Glutamatergic neuron (in vitro differentiated cells): ENCODE measurements around the gene SCT. TPM values are rescaled to one million over a fixed set of nuclear protein-coding genes. Genes with fewer than 3 reads are reported as not detected.

Source experiments
- DNase-seq: peaks from one replicate; pipeline ENCODE4 v3.0.0; 2022
- H3K27ac Mint-ChIP-seq: one replicate; pipeline ENCODE4 v1.8.0; 2020; ENCODE audit warnings: mild to moderate bottlenecking, mixed read lengths, inconsistent platforms; ENCODE audit not compliant: unreplicated experiment
- H3K27me3 Mint-ChIP-seq: one replicate; pipeline ENCODE4 v1.8.0; 2020; ENCODE audit warnings: mild to moderate bottlenecking, moderate library complexity, mixed read lengths, inconsistent platforms; ENCODE audit not compliant: unreplicated experiment
- H3K36me3 Mint-ChIP-seq: one replicate; pipeline ENCODE4 v1.8.0; 2020; ENCODE audit warnings: mild to moderate bottlenecking, mixed read lengths, inconsistent platforms; ENCODE audit not compliant: unreplicated experiment
- H3K4me1 Mint-ChIP-seq: one replicate; pipeline ENCODE4 v1.8.0; 2020; ENCODE audit warnings: mild to moderate bottlenecking, low read depth, mixed read lengths, inconsistent platforms; ENCODE audit not compliant: unreplicated experiment
- H3K4me3 Mint-ChIP-seq: one replicate; pipeline ENCODE4 v1.8.0; 2020; ENCODE audit warnings: mild to moderate bottlenecking, mixed read lengths, inconsistent platforms; ENCODE audit not compliant: unreplicated experiment
- H3K9me3 Mint-ChIP-seq: one replicate; pipeline ENCODE4 v1.8.0; 2020; ENCODE audit warnings: mild to moderate bottlenecking, moderate library complexity, mixed read lengths, inconsistent platforms; ENCODE audit not compliant: unreplicated experiment
- total RNA-seq: library from RNA; stranded (reverse); fragmentation: NEBNext Ultra II Directional; extraction: Animal tissue kit (Norgen Biotek cat#: 25700); gene quantifications from one replicate; pipeline ENCODE4 v1.2.1, GENCODE V29; 2021; ENCODE audit not compliant: unreplicated experiment
- TF ChIP-seq, protein P1 (sequence below): fragments of 200-600 bp; sonication (generic); IDR thresholded peaks from one replicate; pipeline ENCODE4 v1.5.0; 2021; ENCODE audit not compliant: partially characterized antibody, unreplicated experiment

Gene SCT
- total RNA-seq, 1 donor from 2014 or later = not detected

DNA sequence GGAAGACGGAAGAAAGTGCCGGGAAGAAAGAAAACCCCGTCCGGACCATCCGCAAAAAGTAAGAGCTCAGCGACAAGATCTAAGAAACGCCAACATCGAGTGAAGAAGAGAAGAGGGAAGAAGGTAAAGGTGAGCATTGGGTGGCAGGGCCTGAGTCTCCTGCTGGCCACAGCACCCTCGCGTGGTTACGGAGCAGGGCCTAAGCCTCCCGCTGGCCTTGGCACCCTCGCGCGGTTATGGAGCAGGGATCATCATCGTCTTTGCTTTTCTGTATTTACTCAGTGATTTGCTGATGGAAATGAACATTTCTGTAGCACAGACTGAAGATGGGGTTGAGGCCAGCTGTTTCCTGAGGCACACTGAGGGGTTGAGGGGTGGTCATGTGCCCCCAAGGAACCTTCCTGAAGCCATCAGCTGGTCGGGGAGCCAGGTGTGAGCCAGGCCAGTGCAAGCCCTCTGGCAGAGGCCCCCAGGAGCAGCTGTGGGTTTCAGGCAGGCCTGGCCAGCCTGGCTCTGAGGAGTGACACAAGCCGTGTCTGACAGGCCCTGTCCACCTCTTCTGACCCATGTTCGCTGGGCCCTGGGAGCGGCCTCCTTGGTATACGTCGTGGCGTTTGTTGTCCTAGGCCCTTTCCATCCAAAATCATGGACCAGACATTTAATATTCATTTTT, 25.3 kb downstream of the SCT start:
- DNase-seq = no peak
- Mint-ChIP-seq H3K36me3 (peaks cover 2% of the 10 kb centered on the region), H3K27me3 (peaks cover 7% of the 10 kb centered on the region), H3K4me1 (no peaks in the 10 kb centered on the region), H3K9me3 (peaks cover 6% of the 10 kb centered on the region), H3K27ac (no peak overlapping the region), H3K4me3 (no peak overlapping the region)
- TF ChIP-seq, protein P1, sequence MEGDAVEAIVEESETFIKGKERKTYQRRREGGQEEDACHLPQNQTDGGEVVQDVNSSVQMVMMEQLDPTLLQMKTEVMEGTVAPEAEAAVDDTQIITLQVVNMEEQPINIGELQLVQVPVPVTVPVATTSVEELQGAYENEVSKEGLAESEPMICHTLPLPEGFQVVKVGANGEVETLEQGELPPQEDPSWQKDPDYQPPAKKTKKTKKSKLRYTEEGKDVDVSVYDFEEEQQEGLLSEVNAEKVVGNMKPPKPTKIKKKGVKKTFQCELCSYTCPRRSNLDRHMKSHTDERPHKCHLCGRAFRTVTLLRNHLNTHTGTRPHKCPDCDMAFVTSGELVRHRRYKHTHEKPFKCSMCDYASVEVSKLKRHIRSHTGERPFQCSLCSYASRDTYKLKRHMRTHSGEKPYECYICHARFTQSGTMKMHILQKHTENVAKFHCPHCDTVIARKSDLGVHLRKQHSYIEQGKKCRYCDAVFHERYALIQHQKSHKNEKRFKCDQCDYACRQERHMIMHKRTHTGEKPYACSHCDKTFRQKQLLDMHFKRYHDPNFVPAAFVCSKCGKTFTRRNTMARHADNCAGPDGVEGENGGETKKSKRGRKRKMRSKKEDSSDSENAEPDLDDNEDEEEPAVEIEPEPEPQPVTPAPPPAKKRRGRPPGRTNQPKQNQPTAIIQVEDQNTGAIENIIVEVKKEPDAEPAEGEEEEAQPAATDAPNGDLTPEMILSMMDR = no peak

DNA sequence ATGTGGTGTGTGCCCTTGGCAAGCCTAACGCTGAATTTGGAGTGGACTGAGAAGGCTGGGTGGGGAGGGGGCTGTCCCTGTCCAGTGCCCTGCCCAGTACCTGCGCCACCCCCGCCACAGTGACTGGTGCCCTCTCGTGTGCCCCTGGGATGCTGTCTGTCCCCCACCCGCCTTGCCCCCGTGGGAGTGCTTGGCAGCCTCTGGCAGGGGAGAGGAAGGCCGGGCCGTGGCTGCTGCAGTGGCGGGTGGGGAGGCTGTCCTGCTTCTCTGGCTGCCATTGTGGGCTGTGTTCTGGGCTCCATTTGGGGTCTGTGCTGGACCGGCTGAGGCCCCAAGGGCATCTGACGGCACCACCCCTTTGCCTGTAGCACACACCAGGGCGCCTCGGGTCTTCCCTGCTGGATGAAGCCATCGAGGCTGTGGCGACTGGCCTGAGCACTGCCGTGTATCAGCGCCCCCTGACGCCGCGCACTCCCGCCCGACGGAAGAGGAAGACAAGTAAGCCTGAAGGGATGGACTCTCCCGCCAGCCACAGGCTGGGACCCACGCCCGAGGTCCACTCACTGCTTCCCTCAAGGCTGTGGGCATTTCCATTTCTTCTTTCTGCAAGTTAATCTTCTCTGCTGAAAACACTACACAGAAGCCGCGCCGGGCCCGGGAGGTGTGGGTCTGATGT, 28.8 kb downstream of the SCT start:
- Mint-ChIP-seq H3K27ac (no peak overlapping the region), H3K9me3 (peaks cover 9% of the 10 kb centered on the region), H3K4me3 (no peak overlapping the region), H3K4me1 (no peaks in the 10 kb centered on the region), H3K27me3 (peaks cover 10% of the 10 kb centered on the region), H3K36me3 (no peaks in the 10 kb centered on the region)
- TF ChIP-seq, protein P1 = no peak
- DNase-seq = no peak

DNA sequence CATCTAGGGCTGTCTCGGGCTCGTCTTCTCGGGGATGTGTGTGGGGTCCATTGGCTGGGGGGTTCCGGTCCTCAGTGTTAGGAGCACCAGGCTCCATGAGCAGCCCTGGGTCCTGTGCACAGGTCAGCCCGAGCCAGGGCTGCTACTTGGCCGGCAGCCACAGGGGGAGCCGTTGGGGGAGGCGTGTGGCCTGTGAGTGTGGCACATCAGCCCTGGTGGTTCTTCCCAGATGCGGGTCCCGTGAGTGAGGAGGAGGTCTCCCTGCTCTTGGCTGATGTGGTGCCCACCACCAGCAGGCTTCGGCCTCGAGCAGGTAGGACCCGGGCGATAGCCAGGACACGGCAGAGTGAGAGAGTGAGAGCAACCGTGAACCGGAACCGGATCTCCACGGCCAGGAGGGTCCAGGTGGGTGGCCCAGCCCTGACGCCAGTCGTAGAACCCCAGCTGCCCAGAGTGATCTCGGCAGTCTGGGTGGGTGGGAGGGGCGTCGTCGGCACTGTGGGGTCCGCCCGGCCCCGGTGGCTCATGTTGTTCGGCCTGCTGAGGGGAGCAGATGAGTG, 29.7 kb downstream of the SCT start:
- no peaks in the 10 kb centered on the region for H3K4me1 Mint-ChIP-seq
- no peaks in the 10 kb centered on the region for H3K36me3 Mint-ChIP-seq
- peaks cover 10% of the 10 kb centered on the region for H3K9me3 Mint-ChIP-seq
- TF ChIP-seq, protein P1 = no peak
- H3K27ac Mint-ChIP-seq = no peak overlapping the region
- DNase-seq = peak; percentile 60
- H3K27me3 Mint-ChIP-seq = peaks cover 10% of the 10 kb centered on the region
- no peak overlapping the region for H3K4me3 Mint-ChIP-seq

DNA sequence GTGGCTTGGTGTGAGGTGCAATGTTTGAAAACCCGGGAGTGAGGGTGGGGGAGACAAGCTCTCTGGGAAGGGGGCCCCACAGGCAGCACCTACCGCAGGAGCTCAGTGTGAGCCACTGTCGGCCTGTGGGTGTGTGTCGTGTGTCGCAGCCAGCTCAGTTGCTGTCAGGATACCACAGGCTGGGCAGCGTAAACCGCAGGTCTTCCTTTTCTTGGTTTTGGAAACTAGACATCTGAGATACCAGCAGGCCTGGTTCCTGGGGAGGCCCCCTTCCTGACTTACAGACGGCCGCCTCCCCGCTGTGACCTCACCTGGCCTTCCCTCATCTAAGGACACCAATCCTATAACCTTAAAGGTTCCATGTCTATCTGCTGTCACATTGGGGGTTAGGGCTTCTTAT, 30.6 kb downstream of the SCT start:
- no peak for DNase-seq
- Mint-ChIP-seq H3K27ac (no peak overlapping the region), H3K4me1 (no peaks in the 10 kb centered on the region), H3K27me3 (peaks cover 10% of the 10 kb centered on the region), H3K4me3 (no peak overlapping the region), H3K36me3 (no peaks in the 10 kb centered on the region), H3K9me3 (peaks cover 9% of the 10 kb centered on the region)
- TF ChIP-seq, protein P1 = no peak

DNA sequence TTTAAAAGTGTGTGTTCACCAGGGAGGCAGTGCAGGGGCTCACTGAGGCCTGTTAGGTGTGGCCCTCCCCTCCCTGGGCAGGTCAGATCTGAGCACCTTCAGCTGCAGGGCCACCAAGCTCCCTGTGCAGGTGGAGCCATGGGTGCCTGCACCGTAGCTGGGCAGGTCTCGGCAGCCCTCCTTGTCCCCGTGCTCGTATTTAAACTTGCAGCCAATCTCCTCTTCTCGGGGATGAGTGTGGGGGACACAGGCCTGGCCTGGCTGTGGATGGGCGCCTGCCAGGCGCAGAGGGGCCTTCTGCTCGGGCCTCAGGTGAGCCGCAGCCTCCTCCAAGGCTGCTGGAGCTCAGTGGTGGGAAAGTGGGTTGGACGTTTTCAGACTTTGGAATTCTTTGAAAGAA, 31.6 kb downstream of the SCT start:
- DNase-seq = no peak
- H3K4me1 Mint-ChIP-seq = no peaks in the 10 kb centered on the region
- H3K27ac Mint-ChIP-seq = no peak overlapping the region
- H3K27me3 Mint-ChIP-seq = peaks cover 10% of the 10 kb centered on the region
- no peak overlapping the region for H3K4me3 Mint-ChIP-seq
- H3K9me3 Mint-ChIP-seq = peaks cover 12% of the 10 kb centered on the region
- TF ChIP-seq, protein P1 = no peak
- no peaks in the 10 kb centered on the region for H3K36me3 Mint-ChIP-seq
